HFF-Myc (cell line): ENCODE data around the gene PCDH20.

ENCODE experiments used
- DNase-seq: peaks from one replicate; pipeline ENCODE4 v3.0.0-alpha.2; 2011; ENCODE audit warnings: low read depth; ENCODE audit errors: extremely low read depth
- H3K4me3 ChIP-seq: replicated peaks from 2 replicates; pipeline ENCODE4 v1.5.1; 2011; ENCODE audit warnings: low read depth, mild to moderate bottlenecking, control low read depth, low read length
- CTCF ChIP-seq: IDR thresholded peaks from 2 replicates; pipeline ENCODE4 v1.5.1; 2012; ENCODE audit warnings: mild to moderate bottlenecking, low read depth, low read length, control low read depth; ENCODE audit errors: missing control alignments

PCDH20 gene

GRCh38 chr13:61414686-61415057, 977 bp downstream of the PCDH20 start:
- H3K4me3 ChIP-seq, result no peak overlapping the region
- no peak for TF ChIP-seq CTCF
- DNase-seq, result no peak

GRCh38 chr13:61413572-61414535, 1.8 kb downstream of the PCDH20 start:
- TF ChIP-seq CTCF, result no peak
- no peak overlapping the region for H3K4me3 ChIP-seq
- DNase-seq, result no peak

DNA sequence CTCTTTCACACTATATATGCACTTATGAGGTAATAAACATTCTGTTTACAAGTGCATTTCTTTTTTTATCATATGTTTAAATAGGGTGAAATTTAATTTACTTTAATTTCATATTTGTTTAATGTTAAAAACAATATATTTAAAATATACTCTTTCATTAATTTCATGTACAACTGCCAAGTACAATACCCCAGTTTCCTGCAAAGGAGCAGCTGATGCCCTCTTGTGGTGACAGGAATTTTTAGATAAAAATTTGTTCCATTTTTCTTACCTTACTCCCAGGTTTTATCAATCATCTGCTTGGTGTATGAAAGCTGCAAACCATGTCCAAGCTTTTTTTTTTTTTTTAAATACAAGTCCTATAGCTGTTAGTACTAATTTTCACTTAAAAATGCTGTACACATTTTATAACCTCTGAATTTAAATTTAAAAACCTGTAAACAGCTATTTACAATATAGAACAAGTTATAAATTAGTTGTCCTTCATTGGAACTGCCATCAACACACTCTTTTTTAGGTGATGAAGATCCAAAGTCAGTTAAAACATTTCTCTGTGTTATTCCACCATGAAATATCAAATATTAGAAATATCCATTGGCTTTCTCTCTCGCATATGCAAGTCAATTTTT, 4.9 kb downstream of the PCDH20 start:
- no peak for DNase-seq
- TF ChIP-seq CTCF, result peak; percentile 30
- no peak overlapping the region for H3K4me3 ChIP-seq

DNA sequence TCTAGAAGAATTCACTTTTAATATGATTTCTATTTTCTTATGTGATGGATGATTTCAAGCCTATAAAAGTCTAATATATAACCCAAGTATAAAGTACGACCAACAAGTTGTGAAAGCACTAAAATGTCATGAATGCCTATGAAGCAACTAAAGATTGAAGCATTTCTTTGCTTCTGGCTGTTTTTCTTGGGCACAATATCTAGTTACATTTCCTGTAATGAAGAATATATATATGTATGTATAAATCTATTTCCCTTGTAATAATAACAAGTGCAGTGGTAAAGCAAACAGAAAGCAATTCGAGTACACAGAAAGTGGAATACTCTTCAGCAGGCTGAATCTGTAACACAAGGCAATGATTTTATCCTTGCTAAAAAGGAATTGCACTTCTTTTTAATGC, 5.4 kb downstream of the PCDH20 start:
- H3K4me3 ChIP-seq, result no peak overlapping the region
- no peak for DNase-seq
- no peak for TF ChIP-seq CTCF

- no peak for DNase-seq
- TF ChIP-seq CTCF, result no peak
- no peak overlapping the region for H3K4me3 ChIP-seq
Observed at GRCh38 chr13:61408571-61408970, 7.1 kb downstream of the PCDH20 start.

- TF ChIP-seq CTCF, result no peak
- no peak for DNase-seq
- no peak overlapping the region for H3K4me3 ChIP-seq
Observed at GRCh38 chr13:61406275-61406674, 9.4 kb downstream of the PCDH20 start.
